ENCODE data around the gene ADPRM.
A peak's percentile ranks its signal among the peaks of the same experiment; 100 is the strongest.
"Not testable (repeated sequence)": the region's sequence is repeated elsewhere in the genome, so short reads cannot be mapped to it uniquely, and the experiment has no call there.

ADPRM gene

GRCh38 chr17:10698096-10698818 is 863 bp downstream of the ADPRM start:
- peak; percentile 5 for DNase-seq (ENCODE audit: low spot score)

- DNase-seq (ENCODE audit: low spot score), result no peak
Observed at GRCh38 chr17:10699856-10700255, 2.5 kb downstream of the ADPRM start.

GRCh38 chr17:10702574-10702973 is 5.2 kb downstream of the ADPRM start:
- DNase-seq (ENCODE audit: low spot score), result no peak

DNA sequence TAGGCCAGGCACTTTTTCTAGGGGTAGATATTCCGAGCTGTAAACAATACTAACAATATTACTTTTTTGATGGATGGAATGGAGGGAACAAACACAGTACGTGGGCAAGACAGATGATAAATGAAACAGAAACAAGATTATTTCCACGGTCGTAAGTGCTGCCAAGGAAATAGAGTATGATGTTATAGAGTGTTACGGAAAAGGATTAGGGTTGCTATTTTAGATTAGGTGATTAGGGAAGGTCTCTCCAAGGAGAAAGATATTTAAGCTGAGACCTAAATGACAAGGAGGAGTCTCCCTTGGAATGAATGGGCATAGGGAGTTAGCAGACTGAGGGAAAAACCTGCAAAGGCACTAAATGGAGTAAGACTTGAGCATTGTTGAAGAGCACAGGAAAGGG is 8.3 kb downstream of the ADPRM start:
- no peak for DNase-seq (ENCODE audit: low spot score)

DNA sequence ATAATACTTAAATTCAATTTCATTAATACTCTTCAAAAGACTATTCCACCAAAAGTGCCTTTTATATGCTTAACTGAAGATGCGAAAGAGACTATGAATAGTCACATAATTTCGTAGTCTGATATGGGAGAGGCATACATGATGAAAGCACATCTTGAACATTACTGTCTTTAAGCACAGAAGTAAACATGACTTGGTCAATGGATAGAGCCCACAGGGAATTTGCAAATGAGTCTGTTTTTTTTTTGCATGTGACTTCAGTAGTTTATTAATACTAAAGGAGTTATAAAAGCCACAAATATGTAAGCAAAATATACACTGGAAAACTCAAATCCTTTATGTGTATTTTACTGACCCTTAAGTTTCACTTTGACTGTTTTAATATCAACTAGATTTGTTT is 15.9 kb downstream of the ADPRM start:
- no peak for DNase-seq (ENCODE audit: low spot score)

DNA sequence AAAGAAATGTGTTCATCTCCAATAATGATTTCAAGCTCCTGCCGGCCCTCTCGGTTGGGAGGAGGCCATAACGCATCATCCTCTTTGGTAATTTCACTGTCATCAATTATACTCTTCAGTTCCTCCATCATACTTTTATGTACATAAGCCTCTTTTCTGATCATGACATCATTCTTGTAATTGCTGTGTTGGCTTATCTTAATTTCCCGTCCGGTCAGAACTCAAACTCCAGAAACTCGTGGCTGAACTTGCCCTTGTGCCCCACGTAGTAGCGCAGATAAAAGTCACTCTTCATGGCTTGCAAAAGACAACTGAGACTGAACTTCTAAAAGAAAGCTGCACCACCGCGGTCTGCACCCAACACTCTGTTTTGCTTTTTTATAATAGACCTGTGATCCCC is 18.8 kb downstream of the ADPRM start:
- DNase-seq (ENCODE audit: low spot score), result no peak

- no peak for DNase-seq (ENCODE audit: low spot score)
Observed at GRCh38 chr17:10718547-10718946, 21.2 kb downstream of the ADPRM start.

DNA sequence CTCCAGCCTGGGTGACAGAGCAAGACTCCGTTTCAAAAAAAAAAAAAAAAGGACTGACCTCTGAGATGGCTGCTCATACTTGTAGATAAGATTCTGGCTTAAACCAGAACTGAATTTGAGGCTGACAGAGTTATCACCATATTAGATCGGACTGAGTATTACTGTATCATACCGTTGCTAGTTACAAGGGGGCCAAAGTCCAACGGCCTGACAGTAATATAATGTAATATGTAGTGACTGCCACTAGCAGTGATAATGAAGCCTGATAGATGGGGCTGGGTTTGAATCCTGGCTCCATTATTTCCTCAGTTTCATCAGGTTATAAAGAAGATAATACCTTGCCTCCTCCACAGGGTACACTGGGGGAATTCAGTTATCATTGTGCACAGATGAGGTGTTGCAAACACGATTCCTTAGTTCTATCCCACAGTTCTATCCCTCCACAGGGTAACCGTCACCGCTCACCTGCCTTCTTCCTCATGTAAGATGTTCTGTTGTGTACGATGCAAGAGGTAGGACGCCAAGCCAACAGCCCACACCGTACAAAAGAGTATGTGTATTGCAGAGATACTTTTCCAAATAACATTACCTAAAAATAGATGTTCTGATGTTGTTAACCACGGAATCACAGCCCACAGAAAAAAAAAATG is 27.3 kb downstream of the ADPRM start:
- DNase-seq (ENCODE audit: low spot score), result no peak

DNA sequence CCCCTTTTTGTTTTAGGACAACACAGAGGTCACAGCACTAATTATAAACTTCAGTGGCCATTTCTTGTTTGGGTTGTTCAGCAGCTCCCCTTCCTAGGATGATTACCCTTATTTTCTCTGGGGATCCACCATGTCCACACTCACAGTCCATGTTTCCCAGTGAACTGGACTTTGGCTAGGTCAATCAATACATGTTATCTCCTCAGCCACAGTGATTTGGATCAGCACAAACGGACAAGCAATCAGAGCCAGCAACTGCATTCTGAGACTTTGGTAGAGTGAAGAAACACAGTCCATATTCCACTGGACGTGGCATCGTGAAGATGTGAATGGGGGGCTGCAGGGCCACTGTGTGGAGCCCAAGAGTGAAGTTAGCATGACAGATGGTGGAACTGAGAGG is 27.9 kb downstream of the ADPRM start:
- no peak for DNase-seq (ENCODE audit: low spot score)

DNA sequence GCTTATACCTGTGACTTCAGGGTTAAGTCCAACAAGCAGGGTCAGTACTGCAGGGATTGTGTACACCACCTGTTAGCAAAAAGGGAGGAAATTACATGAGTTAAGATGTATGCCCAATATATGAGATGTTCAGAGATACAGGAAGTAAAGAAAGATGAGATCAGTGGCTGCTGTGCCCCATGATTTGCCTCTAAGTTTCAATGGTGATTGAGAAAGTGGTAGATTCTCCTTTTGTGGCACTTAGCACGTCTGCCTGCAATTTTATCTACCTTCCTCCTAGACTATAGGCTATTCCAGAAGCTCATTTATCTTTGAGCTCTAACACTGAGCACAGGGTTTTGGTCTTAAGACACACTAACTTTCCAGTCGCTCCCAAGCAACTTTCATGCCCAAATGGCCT is 28.8 kb downstream of the ADPRM start:
- DNase-seq (ENCODE audit: low spot score), result no peak

- no peak for DNase-seq (ENCODE audit: low spot score)
Observed at GRCh38 chr17:10727192-10727591, 29.8 kb downstream of the ADPRM start.

DNA sequence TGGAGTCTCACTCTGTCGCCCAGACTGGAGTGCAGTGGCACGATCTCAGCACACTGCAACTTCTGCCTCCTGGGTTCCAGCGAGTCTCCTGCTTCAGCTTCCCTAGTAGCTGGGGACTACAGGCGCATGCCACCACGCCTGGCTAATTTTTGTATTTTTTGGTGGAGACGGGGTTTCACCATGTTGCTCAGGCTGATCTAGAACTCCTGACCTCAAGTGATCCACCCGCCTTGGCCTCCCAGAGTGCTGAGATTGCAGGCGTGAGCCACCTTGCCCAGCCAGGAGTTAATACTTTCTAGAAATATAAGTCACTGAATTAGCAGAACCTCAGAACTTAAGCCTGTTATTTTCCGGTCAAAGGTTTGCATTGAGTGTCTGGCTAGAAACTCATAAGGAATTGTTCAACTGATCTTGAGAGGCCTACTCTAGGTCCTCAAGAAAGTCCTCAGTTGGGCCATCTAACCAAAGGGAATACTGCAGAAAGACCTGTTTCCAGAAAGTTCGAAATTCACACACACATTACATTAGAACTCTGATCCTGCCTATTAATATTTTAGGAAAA is 31.0 kb downstream of the ADPRM start:
- no peak for DNase-seq (ENCODE audit: low spot score)

DNA sequence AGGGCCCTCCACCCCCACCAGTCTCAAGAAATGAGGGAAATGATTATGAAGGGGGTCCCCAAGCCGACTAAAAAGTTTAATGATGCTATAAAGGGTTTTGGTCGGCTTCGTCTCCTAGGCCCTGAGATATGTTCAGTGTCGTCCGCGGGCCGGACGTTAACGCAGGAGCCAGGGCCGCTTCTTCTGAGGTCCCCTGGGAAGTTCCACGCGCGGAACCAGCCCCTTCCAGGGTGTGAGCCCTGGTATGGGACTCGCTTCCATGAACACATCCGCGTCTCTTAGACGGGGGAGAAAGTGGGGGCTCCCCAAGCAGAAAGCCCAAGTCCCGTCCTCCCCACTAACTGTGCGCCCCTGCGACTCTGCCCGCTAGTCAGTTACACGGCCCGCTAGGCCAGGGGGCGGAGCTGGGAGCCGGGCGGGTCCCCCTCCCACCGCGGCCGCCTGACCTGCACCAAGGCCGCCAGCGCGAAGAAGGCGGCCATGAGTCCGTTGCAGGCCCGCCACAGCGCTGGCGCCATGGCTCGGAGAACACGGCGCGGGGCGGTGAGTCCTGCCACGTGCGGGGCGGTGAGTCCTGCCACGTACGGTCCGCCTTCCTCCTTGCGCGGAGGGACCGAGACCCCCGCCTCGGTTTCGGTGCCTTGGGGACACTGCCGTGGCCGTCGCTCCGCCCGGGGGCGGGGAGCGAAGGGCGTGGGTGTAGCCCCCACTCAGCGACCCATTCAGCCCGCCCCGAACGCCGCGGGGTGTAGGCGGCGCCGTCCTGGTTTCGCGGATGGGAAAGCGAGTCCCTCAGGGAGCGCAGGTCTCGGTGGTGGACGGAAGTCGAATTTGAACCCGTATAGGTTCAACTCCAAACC is 32.2 kb downstream of the ADPRM start, which contains the start of gene TMEM220:
TSS of gene TMEM220 (minus strand) at position 690 of the 860 bp plus-strand sequence. CDS start at position 518, 172 bp downstream.
- DNase-seq (ENCODE audit: low spot score), result peak; percentile 67

GRCh38 chr17:10730247-10730646 is 32.9 kb downstream of the ADPRM start:
- not testable (repeated sequence) for DNase-seq (ENCODE audit: low spot score)

DNA sequence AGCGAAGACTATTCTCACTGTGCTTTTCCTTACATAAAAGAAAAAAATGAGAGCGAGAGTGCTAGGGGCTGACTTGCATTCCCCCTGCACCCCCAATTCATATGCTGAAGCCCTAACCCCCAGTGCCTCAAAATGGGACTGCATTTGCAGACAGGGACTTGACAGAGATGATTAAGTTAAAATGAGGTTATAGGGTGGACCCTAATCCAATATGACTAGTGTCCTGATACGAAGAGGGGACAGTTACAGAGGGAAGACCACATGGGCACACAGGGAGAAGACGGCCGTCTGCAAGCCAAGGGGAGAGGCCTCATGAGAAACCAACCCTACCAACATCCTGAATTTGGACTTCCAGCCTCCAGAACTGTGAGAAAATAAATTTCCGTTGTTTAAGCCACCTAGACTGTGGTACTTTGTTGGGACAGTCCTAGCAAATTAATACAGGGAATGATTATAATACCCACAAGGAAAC is 34.0 kb downstream of the ADPRM start:
- DNase-seq (ENCODE audit: low spot score), result no peak

GRCh38 chr17:10732121-10732520 is 34.7 kb downstream of the ADPRM start:
- DNase-seq (ENCODE audit: low spot score), result not testable (repeated sequence)

DNA sequence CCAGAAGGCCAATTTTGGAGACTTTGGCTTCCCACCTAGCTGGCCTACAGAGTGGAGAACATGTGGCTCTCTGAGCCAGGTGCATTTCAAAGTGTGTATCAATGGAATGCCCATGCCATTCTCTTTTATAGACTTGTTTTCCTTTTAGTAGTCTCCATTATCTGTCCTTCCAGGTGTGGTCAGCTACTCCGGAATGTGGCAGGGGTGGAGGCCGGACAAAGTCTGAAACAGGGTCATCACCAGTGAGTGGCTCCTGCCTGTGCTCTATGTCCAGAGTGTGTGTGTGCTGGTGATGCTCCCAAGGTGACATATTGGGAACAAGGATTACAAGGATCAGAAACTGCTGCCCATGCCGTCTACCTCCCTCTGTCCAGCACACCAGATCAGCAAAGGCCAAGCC is 36.3 kb downstream of the ADPRM start:
- DNase-seq (ENCODE audit: low spot score), result no peak

DNA sequence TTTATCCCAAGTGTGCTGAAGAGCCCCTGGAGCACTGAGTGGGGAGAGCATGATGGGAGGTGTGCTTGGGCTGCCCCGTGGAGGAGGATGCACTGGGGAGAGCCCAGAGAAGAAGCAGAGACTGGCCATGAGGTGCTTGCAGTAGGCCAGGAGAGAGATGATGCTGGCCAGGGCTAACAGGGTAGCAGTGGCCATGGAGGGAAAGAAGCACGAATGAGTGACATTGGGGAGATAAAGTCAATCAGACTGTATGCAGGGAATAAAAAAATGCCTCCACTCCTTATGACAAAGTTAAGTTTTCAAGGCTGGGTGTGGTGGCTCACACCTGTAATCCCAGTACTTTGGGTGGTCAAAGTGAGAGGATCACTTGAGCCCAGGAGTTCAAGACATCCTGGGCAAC is 37.9 kb downstream of the ADPRM start:
- DNase-seq (ENCODE audit: low spot score), result no peak

GRCh38 chr17:10735821-10736220 is 38.4 kb downstream of the ADPRM start:
- DNase-seq (ENCODE audit: low spot score), result no peak

DNA sequence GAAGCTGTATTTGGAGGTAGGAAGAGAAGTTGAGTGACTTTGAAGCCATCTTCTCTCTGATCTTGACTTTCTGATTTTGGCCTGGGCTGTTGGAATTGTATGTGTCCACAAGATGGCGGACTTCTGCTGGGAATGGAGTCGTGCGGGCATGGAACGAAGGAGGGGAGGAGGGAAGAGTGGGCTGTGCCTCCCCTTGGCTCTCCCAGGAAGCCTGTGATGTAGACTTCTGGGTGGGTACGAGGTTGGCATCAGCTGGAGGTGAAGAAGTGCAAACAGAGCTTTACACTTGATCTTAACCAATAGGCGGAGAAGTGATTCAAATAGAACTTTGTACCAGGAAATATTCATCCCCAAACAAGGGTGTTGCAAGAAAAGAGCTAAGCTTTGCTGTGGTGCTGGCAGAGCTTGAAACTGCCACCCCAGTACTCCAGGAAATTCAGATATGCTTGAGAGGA is 39.8 kb downstream of the ADPRM start:
- peak; percentile 62 for DNase-seq (ENCODE audit: low spot score)

GRCh38 chr17:10737736-10738135 is 40.3 kb downstream of the ADPRM start:
- no peak for DNase-seq (ENCODE audit: low spot score)

Measured in SK-N-DZ (cell line).